ENCODE data around the gene STMP1. TPM values are rescaled to one million over a fixed set of nuclear protein-coding genes. Genes with fewer than 3 reads are reported as not detected.

The STMP1 gene
- total and polyA plus RNA-seq, 2 experiments from 2014 or later = 23.0 to 78.4 TPM

DNA sequence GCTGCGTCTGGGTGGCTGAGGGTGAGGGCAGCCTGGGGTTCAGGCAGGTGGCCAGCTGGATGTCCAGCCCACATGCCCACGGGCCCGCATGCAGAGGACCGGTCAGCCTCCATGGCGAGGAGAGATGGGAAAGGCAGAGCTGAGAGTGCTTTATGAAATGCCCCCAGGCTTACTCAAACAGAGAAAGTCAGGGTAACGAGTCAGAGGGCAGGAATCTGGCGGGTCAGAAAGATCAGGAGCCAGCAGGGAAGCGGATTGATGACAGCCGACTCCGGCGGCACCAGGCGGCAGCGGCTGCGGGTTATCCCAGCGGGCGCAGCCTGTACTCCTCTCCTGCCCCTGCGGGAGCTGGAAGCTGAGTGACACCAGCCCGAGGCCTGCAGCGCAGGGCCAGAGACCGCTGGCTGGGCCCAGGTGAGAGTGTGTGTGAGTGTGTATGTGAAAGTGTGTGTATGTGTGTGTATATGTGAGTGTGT is 52.3 kb downstream of the STMP1 start (continued):
- TF ChIP-seq, protein P1, sequence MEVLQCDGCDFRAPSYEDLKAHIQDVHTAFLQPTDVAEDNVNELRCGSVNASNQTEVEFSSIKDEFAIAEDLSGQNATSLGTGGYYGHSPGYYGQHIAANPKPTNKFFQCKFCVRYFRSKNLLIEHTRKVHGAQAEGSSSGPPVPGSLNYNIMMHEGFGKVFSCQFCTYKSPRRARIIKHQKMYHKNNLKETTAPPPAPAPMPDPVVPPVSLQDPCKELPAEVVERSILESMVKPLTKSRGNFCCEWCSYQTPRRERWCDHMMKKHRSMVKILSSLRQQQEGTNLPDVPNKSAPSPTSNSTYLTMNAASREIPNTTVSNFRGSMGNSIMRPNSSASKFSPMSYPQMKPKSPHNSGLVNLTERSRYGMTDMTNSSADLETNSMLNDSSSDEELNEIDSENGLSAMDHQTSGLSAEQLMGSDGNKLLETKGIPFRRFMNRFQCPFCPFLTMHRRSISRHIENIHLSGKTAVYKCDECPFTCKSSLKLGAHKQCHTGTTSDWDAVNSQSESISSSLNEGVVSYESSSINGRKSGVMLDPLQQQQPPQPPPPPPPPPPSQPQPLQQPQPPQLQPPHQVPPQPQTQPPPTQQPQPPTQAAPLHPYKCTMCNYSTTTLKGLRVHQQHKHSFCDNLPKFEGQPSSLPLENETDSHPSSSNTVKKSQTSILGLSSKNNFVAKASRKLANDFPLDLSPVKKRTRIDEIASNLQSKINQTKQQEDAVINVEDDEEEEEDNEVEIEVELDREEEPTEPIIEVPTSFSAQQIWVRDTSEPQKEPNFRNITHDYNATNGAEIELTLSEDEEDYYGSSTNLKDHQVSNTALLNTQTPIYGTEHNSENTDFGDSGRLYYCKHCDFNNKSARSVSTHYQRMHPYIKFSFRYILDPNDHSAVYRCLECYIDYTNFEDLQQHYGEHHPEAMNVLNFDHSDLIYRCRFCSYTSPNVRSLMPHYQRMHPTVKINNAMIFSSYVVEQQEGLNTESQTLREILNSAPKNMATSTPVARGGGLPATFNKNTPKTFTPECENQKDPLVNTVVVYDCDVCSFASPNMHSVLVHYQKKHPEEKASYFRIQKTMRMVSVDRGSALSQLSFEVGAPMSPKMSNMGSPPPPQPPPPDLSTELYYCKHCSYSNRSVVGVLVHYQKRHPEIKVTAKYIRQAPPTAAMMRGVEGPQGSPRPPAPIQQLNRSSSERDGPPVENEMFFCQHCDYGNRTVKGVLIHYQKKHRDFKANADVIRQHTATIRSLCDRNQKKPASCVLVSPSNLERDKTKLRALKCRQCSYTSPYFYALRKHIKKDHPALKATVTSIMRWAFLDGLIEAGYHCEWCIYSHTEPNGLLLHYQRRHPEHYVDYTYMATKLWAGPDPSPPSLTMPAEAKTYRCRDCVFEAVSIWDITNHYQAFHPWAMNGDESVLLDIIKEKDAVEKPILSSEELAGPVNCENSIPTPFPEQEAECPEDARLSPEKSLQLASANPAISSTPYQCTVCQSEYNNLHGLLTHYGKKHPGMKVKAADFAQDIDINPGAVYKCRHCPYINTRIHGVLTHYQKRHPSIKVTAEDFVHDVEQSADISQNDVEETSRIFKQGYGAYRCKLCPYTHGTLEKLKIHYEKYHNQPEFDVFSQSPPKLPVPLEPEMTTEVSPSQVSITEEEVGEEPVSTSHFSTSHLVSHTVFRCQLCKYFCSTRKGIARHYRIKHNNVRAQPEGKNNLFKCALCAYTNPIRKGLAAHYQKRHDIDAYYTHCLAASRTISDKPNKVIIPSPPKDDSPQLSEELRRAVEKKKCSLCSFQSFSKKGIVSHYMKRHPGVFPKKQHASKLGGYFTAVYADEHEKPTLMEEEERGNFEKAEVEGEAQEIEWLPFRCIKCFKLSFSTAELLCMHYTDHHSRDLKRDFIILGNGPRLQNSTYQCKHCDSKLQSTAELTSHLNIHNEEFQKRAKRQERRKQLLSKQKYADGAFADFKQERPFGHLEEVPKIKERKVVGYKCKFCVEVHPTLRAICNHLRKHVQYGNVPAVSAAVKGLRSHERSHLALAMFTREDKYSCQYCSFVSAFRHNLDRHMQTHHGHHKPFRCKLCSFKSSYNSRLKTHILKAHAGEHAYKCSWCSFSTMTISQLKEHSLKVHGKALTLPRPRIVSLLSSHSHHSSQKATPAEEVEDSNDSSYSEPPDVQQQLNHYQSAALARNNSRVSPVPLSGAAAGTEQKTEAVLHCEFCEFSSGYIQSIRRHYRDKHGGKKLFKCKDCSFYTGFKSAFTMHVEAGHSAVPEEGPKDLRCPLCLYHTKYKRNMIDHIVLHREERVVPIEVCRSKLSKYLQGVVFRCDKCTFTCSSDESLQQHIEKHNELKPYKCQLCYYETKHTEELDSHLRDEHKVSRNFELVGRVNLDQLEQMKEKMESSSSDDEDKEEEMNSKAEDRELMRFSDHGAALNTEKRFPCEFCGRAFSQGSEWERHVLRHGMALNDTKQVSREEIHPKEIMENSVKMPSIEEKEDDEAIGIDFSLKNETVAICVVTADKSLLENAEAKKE (CRISPR knock-in tag; IDR thresholded peaks at IDR 0.05) = no peak
- TF ChIP-seq, protein P2, sequence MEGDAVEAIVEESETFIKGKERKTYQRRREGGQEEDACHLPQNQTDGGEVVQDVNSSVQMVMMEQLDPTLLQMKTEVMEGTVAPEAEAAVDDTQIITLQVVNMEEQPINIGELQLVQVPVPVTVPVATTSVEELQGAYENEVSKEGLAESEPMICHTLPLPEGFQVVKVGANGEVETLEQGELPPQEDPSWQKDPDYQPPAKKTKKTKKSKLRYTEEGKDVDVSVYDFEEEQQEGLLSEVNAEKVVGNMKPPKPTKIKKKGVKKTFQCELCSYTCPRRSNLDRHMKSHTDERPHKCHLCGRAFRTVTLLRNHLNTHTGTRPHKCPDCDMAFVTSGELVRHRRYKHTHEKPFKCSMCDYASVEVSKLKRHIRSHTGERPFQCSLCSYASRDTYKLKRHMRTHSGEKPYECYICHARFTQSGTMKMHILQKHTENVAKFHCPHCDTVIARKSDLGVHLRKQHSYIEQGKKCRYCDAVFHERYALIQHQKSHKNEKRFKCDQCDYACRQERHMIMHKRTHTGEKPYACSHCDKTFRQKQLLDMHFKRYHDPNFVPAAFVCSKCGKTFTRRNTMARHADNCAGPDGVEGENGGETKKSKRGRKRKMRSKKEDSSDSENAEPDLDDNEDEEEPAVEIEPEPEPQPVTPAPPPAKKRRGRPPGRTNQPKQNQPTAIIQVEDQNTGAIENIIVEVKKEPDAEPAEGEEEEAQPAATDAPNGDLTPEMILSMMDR (conservative IDR thresholded peaks at IDR 0.05; ENCODE audit: low read depth in 2 of 2) = no peak
- TF ChIP-seq ZNF114 (CRISPR knock-in tag; IDR thresholded peaks at IDR 0.05) (no peak), EZH2phosphoT487 (IDR thresholded peaks at IDR 0.05; ENCODE audit: unreplicated experiment) (no peak), POLR2AphosphoS5 (IDR thresholded peaks at IDR 0.05; ENCODE audit: low read depth) (no peak), NANOG (IDR thresholded peaks at IDR 0.05; ENCODE audit: borderline replicate concordance) (no peak), CREB1 (CRISPR knock-in tag; IDR thresholded peaks at IDR 0.05; ENCODE audit: low read depth) (no peak), JUNB (IDR thresholded peaks at IDR 0.05; ENCODE audit: unreplicated experiment) (no peak)

DNA sequence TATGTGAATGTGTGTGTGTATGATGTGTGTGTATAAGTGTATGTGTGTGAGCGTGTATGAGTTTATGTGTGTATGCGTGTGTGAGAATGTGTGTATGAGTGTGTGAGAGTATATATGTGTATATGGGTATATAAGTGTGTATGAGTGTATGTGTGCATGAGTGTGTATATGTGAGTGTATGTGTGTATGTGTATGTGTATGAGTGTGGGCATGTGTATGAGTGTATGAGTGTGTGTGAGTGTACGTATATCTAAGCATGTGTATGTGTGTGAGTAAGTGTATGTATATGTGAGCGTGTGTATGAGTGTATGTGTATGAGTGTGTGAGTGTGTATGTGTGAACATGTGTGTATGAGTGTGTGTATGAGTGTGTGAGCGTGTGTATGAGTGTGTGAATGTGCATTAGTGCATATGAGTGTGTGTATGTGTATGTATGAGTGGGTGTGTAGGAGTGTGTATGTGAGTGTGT is 52.8 kb downstream of the STMP1 start:
- Histone ChIP-seq H3K4me3 (no peak overlapping the region), H3K27me3 (ENCODE audit: insufficient read depth) (no peaks in the 10 kb centered on the region), H3K79me2 (replicated peaks; ENCODE audit: insufficient read depth) (no peaks in the 10 kb centered on the region), H3F3A (replicated peaks; ENCODE audit: low read depth) (0 out of 2 replicates have a peak, but pooled peaks cover 6% of the 10 kb centered on the region), H3K36me3 (ENCODE audit: insufficient read depth) (no peaks in the 10 kb centered on the region), H4K20me1 (replicated peaks; ENCODE audit: insufficient read depth) (no peaks in the 10 kb centered on the region), H3K9me2 (ENCODE audit: insufficient read depth) (no peaks in the 10 kb centered on the region), H3K4me1 (ENCODE audit: insufficient read depth) (peaks cover 13% of the 10 kb centered on the region), H3K4me2 (no peak overlapping the region), H3K27ac (ENCODE audit: low read depth) (no peak overlapping the region), H2AFZ (no peak overlapping the region)
- H3K9me3 Mint-ChIP-seq = no peaks in the 10 kb centered on the region
- no peak for TF ChIP-seq JUNB (IDR thresholded peaks at IDR 0.05; ENCODE audit: unreplicated experiment)
- TF ChIP-seq CREB1 (CRISPR knock-in tag; IDR thresholded peaks at IDR 0.05; ENCODE audit: low read depth) = no peak
- no peak for TF ChIP-seq EZH2 (IDR thresholded peaks at IDR 0.05; ENCODE audit: low read depth, unreplicated experiment)
- TF ChIP-seq, protein P3, sequence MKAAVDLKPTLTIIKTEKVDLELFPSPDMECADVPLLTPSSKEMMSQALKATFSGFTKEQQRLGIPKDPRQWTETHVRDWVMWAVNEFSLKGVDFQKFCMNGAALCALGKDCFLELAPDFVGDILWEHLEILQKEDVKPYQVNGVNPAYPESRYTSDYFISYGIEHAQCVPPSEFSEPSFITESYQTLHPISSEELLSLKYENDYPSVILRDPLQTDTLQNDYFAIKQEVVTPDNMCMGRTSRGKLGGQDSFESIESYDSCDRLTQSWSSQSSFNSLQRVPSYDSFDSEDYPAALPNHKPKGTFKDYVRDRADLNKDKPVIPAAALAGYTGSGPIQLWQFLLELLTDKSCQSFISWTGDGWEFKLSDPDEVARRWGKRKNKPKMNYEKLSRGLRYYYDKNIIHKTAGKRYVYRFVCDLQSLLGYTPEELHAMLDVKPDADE (IDR thresholded peaks at IDR 0.05) = no peak
- H3K4me1 Mint-ChIP-seq = peaks cover 12% of the 10 kb centered on the region
- no peak for DNase-seq (ENCODE audit: low spot score)
- H3K4me3 Mint-ChIP-seq = no peak overlapping the region
- no peak for ATAC-seq
- H3K27me3 Mint-ChIP-seq (ENCODE audit: insufficient read depth, low read depth, poor library complexity) = peaks cover 2% of the 10 kb centered on the region
- no peak overlapping the region for H3K27ac Mint-ChIP-seq
- H3K36me3 Mint-ChIP-seq (ENCODE audit: low read depth) = no peaks in the 10 kb centered on the region
